Lower leg skin (tissue), 3 donors: Measurements from ENCODE around the gene PAX5.

Experiments used
- CTCF ChIP-seq, 3 donors: fragments of 450-650 bp; IDR thresholded peaks; one replicate each; pipeline ENCODE4 v1.5.1; 2016; ENCODE audit warnings: antibody characterized with exemption in 3 of 3, mild to moderate bottlenecking in 3 of 3, moderate library complexity in 2 of 3
- POLR2A ChIP-seq, 2 donors: fragments of 450-650 bp; IDR thresholded peaks; one replicate each; pipeline ENCODE4 v1.6.1; 2016 to 2017; ENCODE audit warnings: antibody characterized with exemption in 2 of 2, mild to moderate bottlenecking in 1 of 2, moderate library complexity in 1 of 2

GRCh38 chr9:36845844-36846243 is 188.2 kb downstream of the PAX5 start:
- TF ChIP-seq POLR2A (IDR thresholded peaks at IDR 0.05) (no peak), CTCF (IDR thresholded peaks at IDR 0.05) (no peak)
